Measurements from ENCODE around the gene POTEG.
"Not testable (repeated sequence)": the region's sequence is repeated elsewhere in the genome, so short reads cannot be mapped to it uniquely, and the experiment has no call there.

POTEG gene

GRCh38 chr14:19372813-19373500 lies 61.2 kb downstream of the POTEG start:
- DNase-seq (ENCODE audit: low read depth in 2 of 2), result not testable (repeated sequence)

- not testable (repeated sequence) for DNase-seq (ENCODE audit: low read depth in 2 of 2)
Measured at GRCh38 chr14:19371767-19372166, 62.4 kb downstream of the POTEG start.

- not testable (repeated sequence) for DNase-seq (ENCODE audit: low read depth in 2 of 2)
Measured at GRCh38 chr14:19362803-19363202, 71.3 kb downstream of the POTEG start.

GRCh38 chr14:19362323-19362722 lies 71.8 kb downstream of the POTEG start:
- DNase-seq (ENCODE audit: low read depth in 2 of 2), result not testable (repeated sequence)

- DNase-seq (ENCODE audit: low read depth in 2 of 2), result not testable (repeated sequence)
Measured at GRCh38 chr14:19361636-19362253, 72.4 kb downstream of the POTEG start.

- DNase-seq (ENCODE audit: low read depth in 2 of 2), result not testable (repeated sequence)
Measured at GRCh38 chr14:19360937-19361635, 73.1 kb downstream of the POTEG start.

Measured in stimulated activated CD4-positive, alpha-beta T cell treated with anti-CD3 and anti-CD28 coated beads, Interleukin-4, amount 100 ng/mL, for 48 hours (primary cell).